ENCODE measurements around the gene NTMT1. TPM values are rescaled to one million over a fixed set of nuclear protein-coding genes. Genes with fewer than 3 reads are reported as not detected.
A peak's percentile ranks its signal among the peaks of the same experiment; 100 is the strongest.

NTMT1 gene
- total and polyA plus RNA-seq, 9 of the 15 experiments (the other 6 are each of a cell fraction or from before 2014, with no cell fraction given) = 42.1 to 116 (median 74.7) TPM

DNA sequence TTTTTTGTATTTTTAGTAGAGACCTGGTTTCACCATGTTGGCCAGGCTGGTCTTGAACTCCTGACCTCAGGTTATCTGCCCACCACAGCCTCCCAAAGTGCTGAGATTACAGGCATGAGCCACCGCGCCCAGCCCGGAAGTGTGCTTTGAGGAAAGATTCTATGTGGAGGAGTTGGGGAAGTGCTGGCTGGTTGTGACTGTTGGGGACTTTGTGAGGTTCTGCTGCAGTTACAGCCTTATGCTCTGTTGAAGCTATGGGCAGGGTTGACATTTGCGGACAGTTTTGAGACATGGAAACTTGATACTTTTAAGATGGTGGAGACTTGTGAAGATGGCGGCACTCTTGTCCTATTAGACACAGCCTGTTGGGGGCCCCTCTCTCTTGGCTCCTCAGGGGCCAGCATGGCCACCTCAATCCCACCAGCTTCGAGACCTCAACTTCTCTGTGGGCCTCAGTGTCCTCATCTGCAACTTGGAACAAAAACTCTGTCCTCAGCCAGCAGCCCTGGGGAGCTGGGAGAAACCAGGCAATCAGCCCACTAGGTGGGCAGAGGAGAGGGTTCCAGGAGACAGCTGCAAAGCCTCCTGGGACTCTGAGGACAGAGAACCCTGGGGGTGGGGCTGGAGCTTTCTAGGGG is 29.9 kb upstream of the NTMT1 start (continued):
- TF ChIP-seq, protein P1, sequence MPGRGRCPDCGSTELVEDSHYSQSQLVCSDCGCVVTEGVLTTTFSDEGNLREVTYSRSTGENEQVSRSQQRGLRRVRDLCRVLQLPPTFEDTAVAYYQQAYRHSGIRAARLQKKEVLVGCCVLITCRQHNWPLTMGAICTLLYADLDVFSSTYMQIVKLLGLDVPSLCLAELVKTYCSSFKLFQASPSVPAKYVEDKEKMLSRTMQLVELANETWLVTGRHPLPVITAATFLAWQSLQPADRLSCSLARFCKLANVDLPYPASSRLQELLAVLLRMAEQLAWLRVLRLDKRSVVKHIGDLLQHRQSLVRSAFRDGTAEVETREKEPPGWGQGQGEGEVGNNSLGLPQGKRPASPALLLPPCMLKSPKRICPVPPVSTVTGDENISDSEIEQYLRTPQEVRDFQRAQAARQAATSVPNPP (IDR thresholded peaks at IDR 0.05; ENCODE audit: borderline replicate concordance, insufficient read depth, insufficient read length) = no peak
- TF ChIP-seq ZNF23 (CRISPR knock-in tag; IDR thresholded peaks at IDR 0.05) (no peak), CCNT2 (IDR thresholded peaks at IDR 0.05; ENCODE audit: borderline replicate concordance, extremely low read depth, insufficient read length, low read depth, low read length) (no peak), KLF1 (tag; IDR thresholded peaks at IDR 0.05) (peak; percentile 74), NFIC (IDR thresholded peaks at IDR 0.05) (peak; percentile 81), BRD4 (IDR thresholded peaks at IDR 0.05) (no peak), RBM14 (IDR thresholded peaks at IDR 0.05; ENCODE audit: borderline replicate concordance, insufficient read depth, low read depth, low read length) (no peak), ZNF431 (CRISPR knock-in tag; IDR thresholded peaks at IDR 0.05) (no peak), NFIX (CRISPR knock-in tag; IDR thresholded peaks at IDR 0.05; ENCODE audit: low read depth) (0 out of 2 replicates have a peak, but pooled peaks have one; percentile 8), TEAD2 (tag; IDR thresholded peaks at IDR 0.05) (peak; percentile 65), ZNF143 (CRISPR knock-in tag; IDR thresholded peaks at IDR 0.05) (no peak), DNMT1 (IDR thresholded peaks at IDR 0.05) (no peak), POLR2A (conservative IDR thresholded peaks at IDR 0.05) (no peak), SRSF1 (IDR thresholded peaks at IDR 0.05; ENCODE audit: low read depth, low read length) (no peak), KDM5B (IDR thresholded peaks at IDR 0.05; ENCODE audit: insufficient replicate concordance, low read depth, low read length) (no peak), TEAD1 (CRISPR knock-in tag; IDR thresholded peaks at IDR 0.05) (peak in 1 of 2 experiments; percentile 76; a peak in 2 of 4 replicates), SNRNP70 (optimal IDR thresholded peaks at IDR 0.05; ENCODE audit: low read depth, low read length) (no peak), NFXL1 (CRISPR knock-in tag; IDR thresholded peaks at IDR 0.05) (peak; percentile 87), POLR3G (IDR thresholded peaks at IDR 0.05; ENCODE audit: extremely low read depth, insufficient read length, insufficient replicate concordance) (no peak), ETV1 (tag; conservative IDR thresholded peaks at IDR 0.05; ENCODE audit: low read depth) (peak; percentile 96), FOS (IDR thresholded peaks at IDR 0.05; ENCODE audit: extremely low read depth, insufficient read length) (no peak), ZNF551 (CRISPR knock-in tag; IDR thresholded peaks at IDR 0.05) (no peak)
- TF ChIP-seq, protein P2, sequence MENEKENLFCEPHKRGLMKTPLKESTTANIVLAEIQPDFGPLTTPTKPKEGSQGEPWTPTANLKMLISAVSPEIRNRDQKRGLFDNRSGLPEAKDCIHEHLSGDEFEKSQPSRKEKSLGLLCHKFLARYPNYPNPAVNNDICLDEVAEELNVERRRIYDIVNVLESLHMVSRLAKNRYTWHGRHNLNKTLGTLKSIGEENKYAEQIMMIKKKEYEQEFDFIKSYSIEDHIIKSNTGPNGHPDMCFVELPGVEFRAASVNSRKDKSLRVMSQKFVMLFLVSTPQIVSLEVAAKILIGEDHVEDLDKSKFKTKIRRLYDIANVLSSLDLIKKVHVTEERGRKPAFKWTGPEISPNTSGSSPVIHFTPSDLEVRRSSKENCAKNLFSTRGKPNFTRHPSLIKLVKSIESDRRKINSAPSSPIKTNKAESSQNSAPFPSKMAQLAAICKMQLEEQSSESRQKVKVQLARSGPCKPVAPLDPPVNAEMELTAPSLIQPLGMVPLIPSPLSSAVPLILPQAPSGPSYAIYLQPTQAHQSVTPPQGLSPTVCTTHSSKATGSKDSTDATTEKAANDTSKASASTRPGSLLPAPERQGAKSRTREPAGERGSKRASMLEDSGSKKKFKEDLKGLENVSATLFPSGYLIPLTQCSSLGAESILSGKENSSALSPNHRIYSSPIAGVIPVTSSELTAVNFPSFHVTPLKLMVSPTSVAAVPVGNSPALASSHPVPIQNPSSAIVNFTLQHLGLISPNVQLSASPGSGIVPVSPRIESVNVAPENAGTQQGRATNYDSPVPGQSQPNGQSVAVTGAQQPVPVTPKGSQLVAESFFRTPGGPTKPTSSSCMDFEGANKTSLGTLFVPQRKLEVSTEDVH (IDR thresholded peaks at IDR 0.05; ENCODE audit: low read depth, partially characterized antibody) = no peak
- TF ChIP-seq, protein P3, sequence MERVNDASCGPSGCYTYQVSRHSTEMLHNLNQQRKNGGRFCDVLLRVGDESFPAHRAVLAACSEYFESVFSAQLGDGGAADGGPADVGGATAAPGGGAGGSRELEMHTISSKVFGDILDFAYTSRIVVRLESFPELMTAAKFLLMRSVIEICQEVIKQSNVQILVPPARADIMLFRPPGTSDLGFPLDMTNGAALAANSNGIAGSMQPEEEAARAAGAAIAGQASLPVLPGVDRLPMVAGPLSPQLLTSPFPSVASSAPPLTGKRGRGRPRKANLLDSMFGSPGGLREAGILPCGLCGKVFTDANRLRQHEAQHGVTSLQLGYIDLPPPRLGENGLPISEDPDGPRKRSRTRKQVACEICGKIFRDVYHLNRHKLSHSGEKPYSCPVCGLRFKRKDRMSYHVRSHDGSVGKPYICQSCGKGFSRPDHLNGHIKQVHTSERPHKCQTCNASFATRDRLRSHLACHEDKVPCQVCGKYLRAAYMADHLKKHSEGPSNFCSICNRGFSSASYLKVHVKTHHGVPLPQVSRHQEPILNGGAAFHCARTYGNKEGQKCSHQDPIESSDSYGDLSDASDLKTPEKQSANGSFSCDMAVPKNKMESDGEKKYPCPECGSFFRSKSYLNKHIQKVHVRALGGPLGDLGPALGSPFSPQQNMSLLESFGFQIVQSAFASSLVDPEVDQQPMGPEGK (CRISPR knock-in tag; IDR thresholded peaks at IDR 0.05; ENCODE audit: borderline replicate concordance) = peak; percentile 45; the same call in 1 of the 2 replicates

Measured in K562 (cell line).